SK-MEL-5 (cell line): ENCODE data around the gene IL17B. TPM values are rescaled to one million over a fixed set of nuclear protein-coding genes. Genes with fewer than 3 reads are reported as not detected.

ENCODE experiments used
- total RNA-seq: library from RNA; depleted of rRNA; stranded (reverse); fragments of >200 nt; shearing (Covaris generic); gene quantifications from 2 replicates; pipeline ENCODE4 v1.2.3, GENCODE V29; 2014; rRNA removed

Gene IL17B
- total RNA-seq, 1 experiment from 2014 or later: not detected

Other genes with a start within 250 kb of the IL17B start
- gene ABLIM3, start 237.8 kb downstream of the IL17B start, total RNA-seq: 0.43 and 0.58 TPM in 2 replicates
- gene AFAP1L1, start 107.4 kb downstream of the IL17B start, total RNA-seq: 17.4 and 18.0 TPM in 2 replicates
- gene GRPEL2, start 33.8 kb downstream of the IL17B start, total RNA-seq: 21.5 and 25.3 TPM in 2 replicates
- gene PCYOX1L, start 21.2 kb downstream of the IL17B start, total RNA-seq: 2.9 TPM in 2 replicates
- gene CSNK1A1, start 172.1 kb upstream of the IL17B start, total RNA-seq: 189 and 195 TPM in 2 replicates
- gene ARHGEF37, start 202.2 kb upstream of the IL17B start, total RNA-seq: 1.8 and 2.6 TPM in 2 replicates